Liver (tissue), 9 donors: ENCODE data around the gene ZNF821. TPM values are rescaled to one million over a fixed set of nuclear protein-coding genes. Genes with fewer than 3 reads are reported as not detected.
"Not testable (repeated sequence)": the region's sequence is repeated elsewhere in the genome, so short reads cannot be mapped to it uniquely, and the experiment has no call there.

Source experiments
- DNase-seq: peaks from one replicate; pipeline ENCODE4 v3.0.0-alpha.2; 2017; ENCODE audit warnings: low spot score
- H3K27ac ChIP-seq, 2 donors: one replicate each; pipeline ENCODE4 v1.7.0; 2013; ENCODE audit warnings: inconsistent platforms in 2 of 2, low read length in 2 of 2, control low read depth in 1 of 2, low read depth in 1 of 2, mild to moderate bottlenecking in 1 of 2
- H3K27me3 ChIP-seq, 4 donors: one replicate each; pipeline versions ENCODE4 v1.6.1 to v1.7.0; 2013; ENCODE audit warnings: low read length in 3 of 4, inconsistent platforms in 1 of 4, mild to moderate bottlenecking in 1 of 4, moderate library complexity in 1 of 4; ENCODE audit not compliant: control insufficient read depth in 4 of 4, insufficient read depth in 4 of 4
- H3K36me3 ChIP-seq, 4 donors: one replicate each; pipeline versions ENCODE4 v1.6.1 to v1.7.0; 2013; ENCODE audit warnings: low read length in 3 of 4, mild to moderate bottlenecking in 3 of 4, low read depth in 1 of 4, moderate library complexity in 1 of 4; ENCODE audit not compliant: control insufficient read depth in 4 of 4, insufficient read depth in 3 of 4
- H3K4me1 ChIP-seq, 4 donors: one replicate each; pipeline versions ENCODE4 v1.6.1 to v1.7.0; 2013; ENCODE audit warnings: low read length in 3 of 4, mild to moderate bottlenecking in 3 of 4, moderate library complexity in 1 of 4; ENCODE audit not compliant: control insufficient read depth in 4 of 4, insufficient read depth in 4 of 4
- H3K4me3 ChIP-seq, 3 donors: one replicate each; pipeline versions ENCODE4 v1.6.1 to v1.7.0; 2013; ENCODE audit warnings: low read length in 3 of 3, control low read depth in 1 of 3, low read depth in 1 of 3, mild to moderate bottlenecking in 1 of 3
- H3K9ac ChIP-seq, 2 donors: one replicate each; pipeline ENCODE4 v1.7.0; 2013; ENCODE audit warnings: low read length in 2 of 2, mild to moderate bottlenecking in 2 of 2, moderate library complexity in 2 of 2, control low read depth in 1 of 2, low read depth in 1 of 2
- H3K9me3 ChIP-seq, 4 donors: one replicate each; pipeline versions ENCODE4 v1.6.1 to v1.7.0; 2013; ENCODE audit warnings: low read length in 3 of 4; ENCODE audit not compliant: control insufficient read depth in 4 of 4
- ATF3 ChIP-seq: IDR thresholded peaks from 2 replicates; pipeline ENCODE4 v1.6.1; 2016; ENCODE audit warnings: antibody characterized with exemption
- CTCF ChIP-seq: fragments of 150-350 bp; IDR thresholded peaks from 2 replicates; pipeline ENCODE4 v1.5.1; 2017; ENCODE audit warnings: improper control_type of control experiment, low read depth, low read length; ENCODE audit not compliant: missing input control
- EGR1 ChIP-seq, 2 donors: IDR thresholded peaks; 2 replicates each; pipeline ENCODE4 v1.6.1; 2016 to 2018; ENCODE audit warnings: antibody characterized with exemption in 2 of 2, low read depth in 2 of 2
- FOXA1 ChIP-seq: IDR thresholded peaks from 2 replicates; pipeline ENCODE4 v1.6.1; 2016; ENCODE audit warnings: antibody characterized with exemption
- FOXA2 ChIP-seq: IDR thresholded peaks from 2 replicates; pipeline ENCODE4 v1.6.1; 2016; ENCODE audit warnings: antibody characterized with exemption
- GABPA ChIP-seq, 2 donors: IDR thresholded peaks in 1 of 2; conservative IDR thresholded peaks in 1 of 2; 2 replicates each; pipeline ENCODE4 v1.6.1; 2016; ENCODE audit warnings: antibody characterized with exemption in 2 of 2, mild to moderate bottlenecking in 1 of 2, moderate library complexity in 1 of 2
- HNF4A ChIP-seq, 2 donors: conservative IDR thresholded peaks; 2 replicates each; pipeline ENCODE4 v1.6.1; 2016; ENCODE audit warnings: antibody characterized with exemption in 2 of 2, mild to moderate bottlenecking in 2 of 2
- HNF4G ChIP-seq: IDR thresholded peaks from 2 replicates; pipeline ENCODE4 v1.6.1; 2016; ENCODE audit warnings: antibody characterized with exemption
- JUND ChIP-seq, 2 donors: IDR thresholded peaks; 2 replicates each; pipeline ENCODE4 v1.6.1; 2016; ENCODE audit warnings: antibody characterized with exemption in 2 of 2
- MAX ChIP-seq: IDR thresholded peaks from 2 replicates; pipeline ENCODE4 v1.6.1; 2016; ENCODE audit warnings: antibody characterized with exemption
- NR2F2 ChIP-seq: IDR thresholded peaks from 2 replicates; pipeline ENCODE4 v1.6.1; 2016; ENCODE audit warnings: antibody characterized with exemption
- RAD21 ChIP-seq, 2 donors: IDR thresholded peaks; 2 replicates each; pipeline ENCODE4 v1.6.1; 2016; ENCODE audit warnings: antibody characterized with exemption in 2 of 2, mild to moderate bottlenecking in 2 of 2
- REST ChIP-seq: IDR thresholded peaks from 2 replicates; pipeline ENCODE4 v1.6.1; 2016; ENCODE audit warnings: antibody characterized with exemption, mild to moderate bottlenecking
- RXRA ChIP-seq, 2 donors: IDR thresholded peaks; 2 replicates each; pipeline ENCODE4 v1.6.1; 2017 to 2018; ENCODE audit warnings: antibody characterized with exemption in 2 of 2, mild to moderate bottlenecking in 1 of 2
- SP1 ChIP-seq: IDR thresholded peaks from 2 replicates; pipeline ENCODE4 v1.6.1; 2018; ENCODE audit warnings: antibody characterized with exemption, mild to moderate bottlenecking
- TAF1 ChIP-seq: conservative IDR thresholded peaks from 2 replicates; pipeline ENCODE4 v1.6.1; 2016; ENCODE audit warnings: antibody characterized with exemption, mild to moderate bottlenecking
- YY1 ChIP-seq: IDR thresholded peaks from 2 replicates; pipeline ENCODE4 v1.6.1; 2016; ENCODE audit warnings: antibody characterized with exemption, mild to moderate bottlenecking
- ZBTB33 ChIP-seq: IDR thresholded peaks from 2 replicates; pipeline ENCODE4 v1.6.1; 2016; ENCODE audit warnings: antibody characterized with exemption
- WGBS: extraction: QIAGEN DNeasy Blood & Tissue Kit; methylation state at CpG from one replicate; pipeline ENCODE4 v1.1.7; 2013; 5-methylcytosine and 5-hydroxymethylcytosine counted together
- polyA plus RNA-seq, 2 donors: library from polyadenylated mRNA; stranded (reverse) in 1 of 2; unstranded in 1 of 2; fragments of 200-250 nt in 1 of 2; fragments of >200 nt in 1 of 2; fragmentation: Nextera tagmentation in 1 of 2; extraction: Ambion mirVana in 1 of 2; gene quantifications; one replicate each; pipeline versions ENCODE4 v1.2.1 to v1.2.3, GENCODE V29; 2013 to 2015
- total RNA-seq, 2 donors: library from RNA; depleted of rRNA; stranded (reverse); fragments of >200 nt; gene quantifications; one replicate each; pipeline ENCODE4 v1.2.3, GENCODE V29; 2014
- donor health status: healthy.
- donor health status: healthy.
- donor health status: healthy.
- donor health status: healthy.
- donor health status: healthy.

The ZNF821 gene
- total and polyA plus RNA-seq, 4 donors: 1.0 to 3.0 (median 2.0) TPM

GRCh38 chr16:71826533-71827017 is 57.4 kb downstream of the ZNF821 start:
- H3K27me3 ChIP-seq: no peaks in the 10 kb centered on the region
- TF ChIP-seq HNF4A (conservative IDR thresholded peaks at IDR 0.05) (no peak), TAF1 (no peak), CTCF (no peak), MAX (no peak), HNF4G (no peak), RAD21 (IDR thresholded peaks at IDR 0.05) (no peak), JUND (IDR thresholded peaks at IDR 0.05) (no peak), YY1 (no peak), FOXA1 (no peak), RXRA (IDR thresholded peaks at IDR 0.05) (no peak), ZBTB33 (no peak), NR2F2 (no peak), FOXA2 (no peak), EGR1 (IDR thresholded peaks at IDR 0.05; ENCODE audit: low read depth in 2 of 2) (no peak), GABPA (IDR thresholded peaks at IDR 0.05 in 1 of 2, conservative IDR thresholded peaks at IDR 0.05 in 1 of 2) (no peak), REST (no peak), SP1 (no peak), ATF3 (no peak)
- H3K36me3 ChIP-seq: peaks cover 0 to 2% (median 0%) of the 10 kb centered on the region in 4 donors
- WGBS: 78% methylated on average over 5 of the region's 5 CpGs
- no peaks in the 10 kb centered on the region for H3K9me3 ChIP-seq
- no peak overlapping the region for H3K9ac ChIP-seq
- no peak overlapping the region for H3K4me3 ChIP-seq
- no peak overlapping the region for H3K27ac ChIP-seq
- DNase-seq: no peak
- H3K4me1 ChIP-seq: no peaks in the 10 kb centered on the region

GRCh38 chr16:71817155-71817500 is 66.9 kb downstream of the ZNF821 start:
- DNase-seq, H3K36me3 ChIP-seq, H3K9ac ChIP-seq, H3K27ac ChIP-seq, H3K9me3 ChIP-seq, H3K27me3 ChIP-seq, H3K4me3 ChIP-seq, H3K4me1 ChIP-seq: not testable (repeated sequence)
- WGBS: 90% methylated on average over 10 of the region's 10 CpGs
